GM18867 (cell line): ENCODE data around the gene GRK4.
"Not testable (repeated sequence)": the region's sequence is repeated elsewhere in the genome, so short reads cannot be mapped to it uniquely, and the experiment has no call there.

Source experiments
- ATAC-seq: cut with Tn5 transposase; IDR thresholded peaks from one replicate; pipeline ENCODE4 v1.9.1; 2021; ENCODE audit warnings: mild to moderate bottlenecking, moderate library complexity; ENCODE audit not compliant: unreplicated experiment

Gene GRK4

GRCh38 chr4:2963175-2963965 lies at the start of gene GRK4, which contains the start of gene NOP14:
GRK4 (plus strand) TSS chr4:2963571; CDS start chr4:2964071, 500 bp downstream.
NOP14 (minus strand) TSS chr4:2963406; CDS start chr4:2963319, 87 bp downstream.
- peak; percentile 88 for ATAC-seq

- no peak for ATAC-seq
These were observed 48.9 kb upstream of the GRK4 start for GRCh38 chr4:2914256-2915126.

- no peak for ATAC-seq
These were observed 47.6 kb upstream of the GRK4 start for GRCh38 chr4:2915789-2916188.

GRCh38 chr4:2916696-2917095 lies 46.7 kb upstream of the GRK4 start:
- ATAC-seq, result not testable (repeated sequence)

GRCh38 chr4:2918300-2918699 lies 45.1 kb upstream of the GRK4 start:
- ATAC-seq, result not testable (repeated sequence)

GRCh38 chr4:2918714-2919113 lies 44.7 kb upstream of the GRK4 start:
- not testable (repeated sequence) for ATAC-seq

GRCh38 chr4:2922453-2923101 lies 40.8 kb upstream of the GRK4 start:
- not testable (repeated sequence) for ATAC-seq

GRCh38 chr4:2923141-2923551 lies 40.2 kb upstream of the GRK4 start:
- no peak for ATAC-seq

- ATAC-seq, result no peak
These were observed 39.6 kb upstream of the GRK4 start for GRCh38 chr4:2923668-2924173.

GRCh38 chr4:2924286-2924685 lies 39.1 kb upstream of the GRK4 start:
- ATAC-seq, result no peak

GRCh38 chr4:2924765-2925301 lies 38.5 kb upstream of the GRK4 start:
- no peak for ATAC-seq

GRCh38 chr4:2925496-2925895 lies 37.9 kb upstream of the GRK4 start:
- ATAC-seq, result no peak

GRCh38 chr4:2925931-2926860 lies 37.2 kb upstream of the GRK4 start:
- ATAC-seq, result no peak

- ATAC-seq, result no peak
These were observed 36.2 kb upstream of the GRK4 start for GRCh38 chr4:2927016-2927695.

GRCh38 chr4:2927696-2928075 lies 35.7 kb upstream of the GRK4 start:
- ATAC-seq, result no peak

- no peak for ATAC-seq
These were observed 34.9 kb upstream of the GRK4 start for GRCh38 chr4:2928242-2929176.

GRCh38 chr4:2929469-2929868 lies 33.9 kb upstream of the GRK4 start:
- ATAC-seq, result no peak

GRCh38 chr4:2930135-2930757 lies 33.1 kb upstream of the GRK4 start:
- ATAC-seq, result no peak
